HG03469 (cell line): ENCODE results near the gene CACNA1B.
"Not testable (repeated sequence)": the region's sequence is repeated elsewhere in the genome, so short reads cannot be mapped to it uniquely, and the experiment has no call there.

Source experiments
- ATAC-seq: cut with Tn5 transposase; IDR thresholded peaks from one replicate; pipeline ENCODE4 v1.9.1; 2021; ENCODE audit warnings: mild to moderate bottlenecking, moderate library complexity, moderate number of reproducible peaks; ENCODE audit not compliant: unreplicated experiment

The CACNA1B gene

DNA sequence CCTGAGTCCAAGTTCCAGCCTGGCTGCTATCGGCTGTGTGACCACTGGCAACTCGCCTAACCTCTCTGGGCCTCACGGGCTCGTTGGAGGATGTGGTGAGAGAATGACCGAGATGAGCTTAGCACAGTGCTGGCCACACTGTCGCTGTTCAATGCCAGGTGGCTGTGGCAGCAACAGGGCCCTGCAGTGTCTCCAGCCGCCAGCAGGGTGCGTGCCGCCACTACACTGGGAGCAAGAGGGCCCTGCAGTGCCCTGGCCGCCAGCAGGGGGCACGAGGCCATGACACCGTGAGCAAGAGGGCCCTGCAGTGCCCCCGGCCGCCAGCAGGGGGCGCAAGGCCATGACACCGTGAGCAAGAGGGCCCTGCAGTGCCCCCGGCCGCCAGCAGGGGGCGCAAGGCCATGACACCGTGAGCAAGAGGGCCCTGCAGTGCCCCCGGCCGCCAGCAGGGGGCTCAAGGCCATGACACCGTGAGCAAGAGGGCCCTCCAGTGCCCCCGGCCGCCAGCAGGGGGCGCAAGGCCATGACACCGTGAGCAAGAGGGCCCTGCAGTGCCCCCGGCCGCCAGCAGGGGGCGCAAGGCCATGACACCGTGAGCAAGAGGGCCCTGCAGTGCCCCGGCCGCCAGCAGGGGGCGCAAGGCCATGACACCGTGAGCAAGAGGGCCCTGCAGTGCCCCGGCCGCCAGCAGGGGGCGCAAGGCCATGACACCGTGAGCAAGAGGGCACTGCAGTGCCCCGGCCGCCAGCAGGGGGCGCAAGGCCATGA, 248.7 kb downstream of the CACNA1B start:
- peak; percentile 61 for ATAC-seq

- ATAC-seq = not testable (repeated sequence)
Measured at GRCh38 chr9:138126858-138127584, 249.4 kb downstream of the CACNA1B start.

- ATAC-seq = not testable (repeated sequence)
Measured at GRCh38 chr9:138128027-138128426, 250.4 kb downstream of the CACNA1B start.

DNA sequence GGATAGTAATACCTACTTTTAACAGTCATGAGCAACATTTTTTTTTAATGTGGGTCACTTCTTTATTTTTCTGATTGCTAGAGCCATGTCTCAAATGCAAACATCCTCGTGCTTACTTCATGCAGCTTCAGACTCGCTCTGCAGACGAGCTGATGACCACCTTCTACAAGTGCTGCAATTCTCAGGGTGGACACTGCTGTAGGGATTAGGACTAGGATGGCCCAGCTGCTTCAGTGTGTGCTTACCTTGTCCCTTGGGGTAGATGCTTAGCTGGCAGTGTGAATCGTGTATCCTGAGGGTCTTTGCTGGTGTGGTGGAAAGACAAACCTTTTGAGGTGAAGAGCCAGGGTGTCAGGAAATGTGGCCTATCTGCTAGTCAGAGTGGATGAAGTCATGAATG, 251.7 kb downstream of the CACNA1B start:
- not testable (repeated sequence) for ATAC-seq

DNA sequence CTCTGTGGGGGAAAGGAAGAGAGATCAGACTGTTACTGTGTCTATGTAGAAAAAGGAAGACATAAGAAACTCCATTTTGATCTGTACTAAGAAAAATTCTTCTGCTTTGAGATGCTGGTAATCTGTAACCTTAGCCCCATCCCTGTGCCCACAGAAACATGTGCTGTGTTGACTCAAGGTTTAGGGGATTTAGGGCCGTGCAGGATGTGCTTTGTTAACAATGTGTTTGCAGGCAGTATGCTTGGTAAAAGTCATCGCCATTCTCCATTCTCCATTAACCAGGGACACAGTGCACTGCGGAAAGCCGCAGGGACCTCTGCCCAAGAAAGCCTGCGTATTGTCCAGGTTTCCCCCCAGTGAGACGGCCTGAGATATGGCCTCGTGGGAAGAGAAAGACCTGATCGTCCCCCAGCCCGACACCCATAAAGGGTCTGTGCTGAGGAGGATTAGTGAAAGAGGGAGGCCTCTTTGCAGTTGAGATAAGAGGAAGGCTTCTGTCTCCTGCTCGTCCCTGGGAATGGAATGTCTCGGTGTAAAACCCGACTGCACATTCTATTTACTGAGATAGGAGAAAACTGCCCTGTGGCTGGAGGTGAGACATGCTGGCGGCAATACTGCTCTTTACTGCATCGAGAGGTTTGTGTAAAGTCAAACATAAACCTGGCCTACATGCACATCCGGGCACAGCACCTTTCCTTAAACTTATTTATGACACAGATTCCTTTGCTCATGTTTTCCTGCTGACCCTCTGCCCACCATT, 255.5 kb downstream of the CACNA1B start:
- ATAC-seq = not testable (repeated sequence)

DNA sequence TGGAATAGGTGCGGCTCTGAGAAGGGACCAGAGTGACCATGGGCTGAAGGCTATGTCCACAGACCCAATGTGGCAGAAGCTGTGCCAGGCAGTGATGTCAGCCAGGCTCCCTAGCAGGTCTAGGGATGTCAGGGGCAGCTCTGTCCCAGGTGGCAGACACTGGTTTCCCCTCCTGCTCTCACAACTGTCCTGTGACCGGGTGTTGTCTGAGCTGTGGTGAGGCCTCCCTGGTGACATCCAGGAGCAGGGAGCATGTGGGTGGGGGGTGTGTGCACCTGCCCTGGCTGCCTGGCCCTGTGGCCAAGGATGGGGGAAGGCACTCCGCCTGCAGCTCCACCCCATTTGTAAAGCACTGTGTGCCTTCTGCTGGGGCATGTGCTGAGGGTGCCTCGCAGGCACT, 257.0 kb downstream of the CACNA1B start:
- ATAC-seq = not testable (repeated sequence)

DNA sequence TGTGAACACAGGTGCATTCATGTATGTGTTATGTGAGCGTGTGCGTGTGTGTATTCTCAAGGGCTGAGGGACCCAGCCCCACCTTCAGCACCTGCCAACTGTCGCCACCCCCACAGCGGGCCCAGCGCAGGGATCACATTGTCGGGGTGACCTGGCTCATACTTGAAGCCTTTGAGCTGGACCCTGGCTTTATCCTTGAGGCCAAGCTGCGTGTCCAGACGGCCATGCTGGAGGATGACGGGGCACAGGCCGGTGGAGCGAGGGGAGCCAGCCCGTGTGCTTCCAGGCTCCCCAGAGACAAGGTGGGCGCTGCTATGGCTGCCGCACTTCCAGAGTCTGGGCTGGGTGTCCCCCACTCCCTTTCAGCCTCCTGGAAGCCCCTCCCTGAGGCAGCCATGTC, 261.5 kb downstream of the CACNA1B start:
- not testable (repeated sequence) for ATAC-seq

DNA sequence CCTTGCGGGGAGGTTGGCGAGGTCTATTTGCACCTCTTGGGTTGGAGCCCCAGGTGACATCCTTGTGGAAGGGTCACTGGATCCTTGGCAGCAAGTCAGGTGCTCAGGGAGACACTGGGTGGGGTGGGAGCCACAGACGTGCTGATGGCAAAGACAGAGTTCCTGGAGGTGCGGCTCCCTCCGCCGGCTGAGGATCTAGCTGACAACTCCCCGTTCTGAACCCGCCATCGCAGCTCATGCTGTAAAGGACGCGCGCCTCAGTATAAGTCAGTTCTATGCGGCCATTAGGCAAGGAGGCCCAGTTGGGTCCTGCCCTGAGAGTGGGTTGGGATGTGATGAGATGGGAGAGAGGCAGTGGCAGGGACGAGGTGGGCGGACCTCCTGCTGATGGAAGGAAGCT, 263.4 kb downstream of the CACNA1B start:
- not testable (repeated sequence) for ATAC-seq

DNA sequence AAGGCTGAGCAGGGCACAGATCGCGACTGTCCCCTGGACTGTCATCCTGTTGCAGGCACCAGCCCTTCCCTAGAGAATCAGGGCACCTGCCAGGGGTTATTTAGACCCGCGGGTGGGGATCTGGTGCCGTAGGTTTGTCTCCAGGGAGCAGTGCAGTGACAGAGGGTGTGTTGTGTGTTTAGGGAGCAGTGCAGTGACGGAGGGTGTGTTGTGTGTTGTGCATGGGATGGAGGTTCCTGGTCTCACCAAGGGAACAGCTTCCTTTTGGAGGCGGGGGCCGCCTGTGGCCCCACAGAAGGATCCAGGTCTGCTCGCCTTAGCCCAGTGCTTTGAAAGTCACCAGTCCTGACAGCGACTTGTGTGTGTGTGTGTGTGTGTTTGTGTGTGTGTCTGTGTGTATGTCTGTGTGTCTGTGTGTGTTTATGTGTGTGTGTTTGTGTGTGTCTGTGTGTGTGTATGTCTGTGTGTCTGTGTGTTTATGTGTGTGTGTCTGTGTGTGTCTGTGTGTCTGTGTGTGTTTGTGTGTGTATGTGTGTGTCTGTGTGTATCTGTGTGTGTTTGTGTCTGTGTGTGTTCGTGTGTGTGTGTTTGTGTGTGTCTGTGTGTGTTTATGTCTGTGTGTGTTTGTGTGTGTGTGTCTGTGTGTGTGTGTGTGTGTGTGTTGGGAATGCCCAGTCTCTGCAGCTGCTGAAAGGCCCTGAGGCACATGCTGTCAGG, 265.1 kb downstream of the CACNA1B start:
- ATAC-seq = not testable (repeated sequence)

DNA sequence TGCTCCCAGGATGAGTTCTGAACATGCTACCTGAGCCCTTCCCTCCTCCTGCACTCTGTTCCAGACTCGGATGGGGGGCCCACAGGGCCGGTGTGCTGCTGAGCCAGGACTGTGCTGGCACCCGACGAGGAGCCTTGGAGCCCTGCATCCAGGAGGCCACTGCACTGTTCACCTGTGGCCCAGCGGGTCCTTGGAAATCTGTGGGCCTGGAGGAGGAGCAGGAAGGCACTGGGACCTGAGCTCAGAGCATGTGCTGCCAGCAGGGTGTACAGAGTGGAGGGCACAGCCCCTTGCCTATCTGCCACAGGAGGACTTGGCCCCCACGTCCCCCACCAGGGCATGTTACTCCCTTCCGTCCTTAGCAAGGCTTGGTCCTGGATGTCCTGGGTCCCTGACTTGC, 265.9 kb downstream of the CACNA1B start:
- ATAC-seq = not testable (repeated sequence)

- not testable (repeated sequence) for ATAC-seq
Measured at GRCh38 chr9:138147556-138147955, 270.0 kb downstream of the CACNA1B start.

DNA sequence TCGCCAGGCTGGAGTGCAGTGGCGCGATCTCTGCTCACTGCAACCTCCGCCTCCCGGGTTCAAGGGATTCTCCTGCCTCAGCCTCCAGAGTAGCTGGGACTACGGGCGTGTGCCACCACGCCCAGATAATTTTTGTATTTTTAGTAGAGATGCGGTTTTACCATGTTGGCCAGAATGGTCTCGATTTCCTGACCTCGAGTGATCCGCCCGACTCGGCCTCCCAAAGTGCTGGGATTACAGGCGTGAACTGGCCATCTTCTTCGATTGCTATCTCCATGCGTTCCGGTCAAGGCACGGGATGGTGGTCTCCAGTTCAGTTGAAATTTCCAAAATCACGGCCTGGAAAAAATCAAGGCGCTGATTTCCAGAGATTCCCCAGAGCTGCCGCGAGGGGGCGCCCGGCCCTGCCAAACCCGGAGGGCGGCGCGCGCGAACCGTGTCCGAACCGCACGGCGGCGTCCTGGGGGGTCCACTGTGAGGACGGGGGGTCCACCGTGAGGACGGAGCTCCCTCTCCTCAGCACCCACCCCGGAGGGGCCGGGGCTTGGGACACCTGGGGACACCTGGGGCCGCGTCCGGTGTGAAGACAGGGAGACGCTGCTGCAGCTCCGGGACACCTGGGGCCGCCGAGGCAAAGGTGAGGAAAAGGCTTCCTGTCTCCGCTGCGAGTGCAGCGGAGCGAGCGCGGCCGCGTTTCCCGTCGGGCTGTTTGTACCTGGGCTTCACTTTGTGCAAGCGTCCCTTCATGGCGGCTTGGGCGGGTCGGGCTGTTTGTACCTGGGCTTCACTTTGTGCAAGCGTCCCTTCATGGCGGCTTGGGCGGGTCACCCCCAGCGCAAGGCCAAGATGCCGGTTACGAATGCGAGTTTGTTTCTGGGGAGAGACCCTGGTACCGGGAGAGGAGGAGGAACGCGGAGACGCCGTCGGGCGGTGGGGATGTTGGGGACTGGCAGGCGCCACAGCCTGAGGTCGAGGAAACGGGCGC, 272.4 kb downstream of the CACNA1B start:
- not testable (repeated sequence) for ATAC-seq

DNA sequence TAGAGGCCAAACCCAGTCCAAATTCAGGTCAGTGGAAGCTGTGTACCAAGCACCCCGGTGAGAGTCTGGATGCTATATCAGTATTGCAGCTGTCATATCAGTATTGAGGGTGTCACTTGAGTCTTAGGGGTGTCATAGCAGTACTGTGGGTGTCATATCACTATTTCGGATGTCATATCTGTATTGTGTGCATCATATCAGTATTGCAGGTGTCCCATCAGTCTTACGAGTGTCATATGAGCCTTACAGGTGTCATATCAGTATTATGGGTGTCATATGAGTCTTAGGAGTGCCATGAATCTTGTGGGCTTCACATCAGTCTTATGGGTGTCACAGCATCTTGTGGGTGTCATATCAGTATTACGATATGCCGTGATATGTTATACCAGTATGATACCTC, 278.2 kb downstream of the CACNA1B start:
- ATAC-seq = not testable (repeated sequence)

- not testable (repeated sequence) for ATAC-seq
Measured at GRCh38 chr9:138166793-138167192, 289.2 kb downstream of the CACNA1B start.
